Hematopoietic multipotent progenitor cell treated with erythropoietin and hydrocortisone succinate and interleukin-3 and kit ligand, for 8 days (in vitro differentiated cells): Measurements from ENCODE around the gene TBXA2R.
"Not testable (repeated sequence)": the region's sequence is repeated elsewhere in the genome, so short reads cannot be mapped to it uniquely, and the experiment has no call there.

Experiments used
- DNase-seq: peaks from one replicate; pipeline ENCODE4 v3.0.0-alpha.2; 2015

TBXA2R gene

DNA sequence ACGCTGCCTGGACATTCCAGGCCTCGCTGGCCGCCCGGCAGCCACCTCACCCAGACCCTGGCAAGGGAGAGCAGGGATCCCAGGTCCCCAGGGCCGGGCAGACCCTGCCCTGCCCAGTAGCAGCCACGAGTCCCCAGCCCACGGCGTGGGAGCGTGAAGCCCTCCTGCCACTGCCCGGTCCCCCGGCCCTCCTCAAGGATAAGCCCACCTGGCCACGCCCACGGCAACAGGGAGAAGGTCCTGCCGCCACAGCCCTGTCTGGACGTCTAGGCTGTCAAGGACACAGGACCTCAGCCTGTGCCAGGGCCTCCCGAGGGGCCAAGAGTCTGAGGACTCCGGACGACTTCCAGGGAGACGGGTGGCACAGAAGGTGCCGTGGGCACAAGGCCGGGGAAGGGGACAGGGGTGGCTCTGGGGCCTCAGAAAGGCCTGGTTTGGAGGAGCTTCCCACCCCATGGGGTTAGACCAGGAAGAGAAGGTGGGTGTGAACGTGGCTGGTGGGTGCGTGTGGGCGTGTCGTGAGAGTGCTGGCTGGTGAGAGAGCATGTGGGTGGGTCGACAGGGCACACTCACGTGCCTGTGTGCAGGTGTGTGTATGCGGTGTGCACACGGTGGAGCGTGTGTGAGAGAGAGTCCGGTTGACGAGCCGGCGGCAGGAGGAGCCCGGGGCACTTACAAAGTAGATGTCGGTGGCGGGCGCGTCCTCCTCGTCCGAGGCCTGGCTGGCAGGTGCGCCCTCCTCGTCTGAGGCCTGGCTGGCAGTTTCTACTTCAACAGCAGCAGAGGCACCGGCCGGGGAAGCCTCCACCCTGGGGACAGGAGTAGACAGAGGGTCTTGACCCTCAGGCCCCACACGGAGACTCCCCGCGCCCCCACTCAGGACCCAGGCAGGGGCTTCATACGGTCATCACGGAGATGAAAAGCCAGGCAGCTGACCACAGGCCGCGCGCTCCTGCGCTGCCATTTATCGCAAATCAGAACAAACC is 31.8 kb upstream of the TBXA2R start:
- no peak for DNase-seq

DNA sequence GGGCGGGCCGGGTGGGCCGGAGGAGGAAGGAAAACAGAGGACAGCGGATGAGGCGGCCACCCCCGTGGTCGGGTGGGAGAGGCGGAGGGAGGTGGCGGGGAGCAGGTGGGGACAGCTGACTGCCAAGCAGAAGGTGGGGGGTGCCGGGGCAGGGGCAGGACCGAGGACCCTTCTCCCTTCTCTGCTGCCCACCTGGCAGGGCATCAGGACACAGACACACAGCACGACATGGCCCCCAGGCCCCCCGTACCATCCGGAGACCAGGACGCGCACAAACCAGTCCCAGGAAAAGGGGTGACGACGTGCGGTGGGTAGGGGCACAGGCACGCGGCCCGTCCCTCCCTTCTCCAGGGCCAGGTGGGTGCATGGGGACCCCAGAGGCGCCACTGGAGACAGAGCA is 30.9 kb upstream of the TBXA2R start:
- DNase-seq = no peak

DNA sequence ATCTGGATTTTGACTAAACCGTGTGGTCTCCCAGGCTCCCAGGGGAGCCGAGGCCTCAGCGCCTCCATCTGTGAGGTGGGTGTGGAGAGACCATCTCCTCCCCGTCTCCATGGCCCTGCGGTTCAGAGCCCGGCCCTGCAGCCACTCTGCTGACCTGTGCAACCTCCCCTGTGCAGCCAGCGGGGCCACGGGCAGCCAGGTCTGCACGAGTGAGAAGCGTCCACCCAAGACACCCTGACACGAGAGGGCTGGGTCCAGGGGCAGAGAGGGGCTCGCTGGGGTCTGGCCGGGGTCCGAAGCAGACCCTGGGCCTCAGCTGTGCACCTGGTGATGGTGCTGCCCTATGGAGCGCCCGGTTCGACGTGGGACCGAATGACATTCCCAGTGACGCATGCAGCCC is 30.3 kb upstream of the TBXA2R start:
- no peak for DNase-seq

DNA sequence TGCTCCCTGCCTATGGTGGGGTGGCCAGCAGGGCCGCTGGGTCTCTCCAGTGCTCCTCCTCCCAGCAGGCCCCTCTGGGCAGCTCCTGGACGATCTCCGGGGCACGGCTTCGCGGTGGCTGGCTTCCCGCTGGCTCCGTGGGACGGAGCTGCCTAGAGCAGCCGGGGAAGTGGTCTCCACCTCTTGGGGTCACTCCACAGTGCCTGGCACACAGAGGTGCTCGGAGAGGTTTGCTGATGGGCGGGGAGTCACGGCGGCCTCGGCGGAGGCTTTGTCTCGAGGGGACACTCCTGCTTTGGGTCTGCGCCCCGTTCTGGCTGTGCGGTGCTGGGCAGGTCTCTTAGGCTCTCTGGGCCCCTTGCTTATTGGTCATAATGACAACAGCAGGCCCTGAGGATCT is 29.8 kb upstream of the TBXA2R start:
- no peak for DNase-seq

DNA sequence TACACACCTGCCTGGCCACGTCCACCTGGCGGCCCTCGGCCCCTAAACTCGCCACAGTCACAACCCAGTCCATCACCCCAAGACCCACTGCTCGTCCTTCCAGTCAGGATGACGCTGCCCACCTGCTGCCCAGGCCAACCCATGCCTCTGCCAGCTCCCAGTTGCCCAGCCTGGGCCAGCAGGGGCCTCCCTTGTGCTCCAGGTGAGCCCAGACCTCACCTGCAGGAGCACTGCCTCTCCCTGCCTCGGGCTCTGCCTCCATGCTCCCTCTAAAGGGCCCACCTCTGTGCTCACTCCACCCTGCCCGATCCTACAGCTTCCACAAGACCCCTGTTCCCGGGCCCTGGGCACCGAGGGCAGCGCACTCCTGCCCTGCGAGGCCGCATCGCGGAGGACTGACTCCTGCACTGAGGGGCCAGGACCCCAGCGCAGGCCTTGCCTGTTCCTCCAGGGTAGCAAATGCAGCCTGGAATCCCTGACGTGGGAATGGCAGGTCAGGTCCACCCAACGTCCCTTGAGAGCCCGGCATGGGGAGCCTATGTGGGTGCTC is 27.9 kb upstream of the TBXA2R start:
- DNase-seq = no peak

DNA sequence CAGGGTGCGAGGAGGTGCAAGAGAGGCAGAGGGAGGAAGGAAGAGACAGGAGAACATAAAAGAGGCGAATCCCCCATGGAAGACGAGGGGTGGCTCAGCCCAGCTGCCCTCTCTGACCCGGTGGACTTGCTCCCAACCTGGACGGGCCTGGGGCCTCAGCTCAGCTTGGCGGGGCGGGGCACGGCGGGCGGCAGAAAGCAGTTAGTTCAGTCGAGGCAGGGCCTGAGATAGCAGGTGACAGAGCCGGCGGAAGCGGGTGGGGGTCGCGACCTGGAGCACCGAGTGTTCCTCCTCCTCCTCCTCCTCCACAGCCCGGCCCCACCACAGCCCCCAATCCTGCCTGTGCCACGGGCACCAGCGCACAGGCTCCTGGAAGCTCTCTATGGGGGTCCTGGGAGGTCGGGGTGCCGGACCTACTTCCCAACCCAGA is 26.9 kb upstream of the TBXA2R start:
- no peak for DNase-seq

DNA sequence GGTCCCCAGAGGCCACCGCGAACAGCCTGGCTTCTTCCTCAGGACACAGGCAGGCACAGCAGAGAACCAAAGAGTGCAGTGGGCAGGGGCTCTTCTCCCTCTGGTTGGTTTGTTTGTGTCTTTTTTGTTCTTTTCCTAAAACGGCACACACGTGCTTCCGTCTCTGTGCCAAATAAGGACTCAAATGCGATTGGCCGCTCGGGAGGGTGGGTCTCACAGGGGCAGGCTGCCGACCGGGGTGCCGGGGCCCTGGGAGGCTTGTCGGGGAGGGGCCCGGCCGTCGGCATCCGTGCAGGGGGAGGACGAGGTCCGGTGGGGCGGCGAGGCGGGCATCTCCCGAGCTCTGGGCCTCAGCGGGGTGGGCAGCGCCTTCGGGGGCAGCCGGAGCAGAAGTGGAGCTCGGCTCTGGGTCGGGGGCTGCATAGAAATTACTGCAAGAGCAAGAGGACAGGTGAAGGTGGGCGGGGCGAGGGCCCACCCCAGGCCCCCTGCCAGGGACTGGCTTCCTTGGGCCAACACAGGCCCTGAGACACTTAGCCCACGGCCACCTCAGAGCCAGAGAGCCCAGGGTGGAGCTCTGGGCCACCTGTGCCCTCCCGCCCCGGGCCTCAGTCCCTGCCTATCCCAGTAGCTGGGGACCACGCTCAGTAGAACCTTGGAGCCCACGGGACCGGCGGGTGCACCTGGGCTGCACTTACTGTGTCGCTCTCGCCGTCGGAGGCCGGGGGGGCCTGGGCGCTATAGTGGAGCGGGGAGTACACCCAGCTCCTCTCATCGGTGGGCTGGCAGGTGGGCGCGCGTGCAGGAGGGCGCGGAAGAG is 26.3 kb upstream of the TBXA2R start:
- no peak for DNase-seq

DNA sequence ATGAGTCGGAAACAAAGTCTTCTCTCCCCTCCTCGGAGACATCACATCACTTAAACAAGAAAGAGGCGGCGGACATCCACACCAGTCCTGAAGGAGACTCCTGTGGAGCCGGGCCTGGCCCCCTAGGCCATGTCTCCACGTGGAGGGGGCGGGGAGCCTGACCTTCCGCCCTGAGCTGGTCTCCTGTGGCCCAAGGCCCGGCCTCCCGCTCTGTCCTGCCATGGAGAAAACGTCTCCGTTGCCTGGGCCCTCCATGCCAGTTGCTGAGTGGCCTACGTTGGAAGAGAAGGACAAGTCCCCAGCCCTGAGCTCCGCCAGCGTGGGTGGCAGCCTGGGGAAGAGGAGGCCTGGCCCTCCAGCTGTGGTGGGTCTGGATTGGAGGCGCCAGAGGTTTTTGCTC is 25.4 kb upstream of the TBXA2R start:
- no peak for DNase-seq

DNA sequence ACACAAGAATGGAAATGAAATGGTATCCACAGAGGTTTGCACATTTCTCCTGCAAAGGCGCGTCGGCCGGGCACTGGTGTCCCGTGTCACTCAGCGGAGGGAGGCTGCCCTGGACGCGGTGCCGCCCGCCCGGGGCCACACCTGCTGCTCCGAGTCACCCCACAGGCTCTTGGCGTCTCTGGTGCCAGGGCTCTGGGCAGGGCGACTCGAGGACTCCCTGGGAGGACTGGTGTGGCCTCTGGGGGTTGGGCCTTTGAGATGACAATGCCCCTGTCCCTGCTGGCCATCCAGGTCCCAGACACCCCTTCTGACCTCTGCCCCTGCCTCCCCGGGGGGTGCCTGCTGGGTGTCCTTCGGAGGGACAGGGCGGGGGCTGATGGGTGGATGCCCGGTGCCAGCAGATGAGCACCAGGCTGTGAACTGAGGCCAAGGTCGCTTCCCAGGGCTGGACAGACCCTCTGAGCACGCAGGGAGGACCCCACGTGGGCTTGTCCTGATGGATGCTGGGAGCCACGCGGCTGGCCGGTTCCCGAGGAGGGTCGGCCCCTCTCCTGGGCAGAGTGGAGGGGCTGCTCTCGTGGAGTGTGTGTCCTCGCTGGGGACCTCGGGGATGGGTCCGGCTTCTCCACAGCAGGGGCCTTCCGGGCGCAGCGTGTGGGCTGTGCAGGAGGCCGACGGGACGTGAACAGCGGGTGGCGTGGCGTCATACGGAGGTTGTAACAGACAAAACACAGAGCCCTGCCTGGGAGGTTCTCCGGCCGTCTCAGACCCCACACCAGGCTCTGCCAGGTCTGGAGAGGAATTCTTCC is 24.6 kb upstream of the TBXA2R start:
- DNase-seq = no peak

DNA sequence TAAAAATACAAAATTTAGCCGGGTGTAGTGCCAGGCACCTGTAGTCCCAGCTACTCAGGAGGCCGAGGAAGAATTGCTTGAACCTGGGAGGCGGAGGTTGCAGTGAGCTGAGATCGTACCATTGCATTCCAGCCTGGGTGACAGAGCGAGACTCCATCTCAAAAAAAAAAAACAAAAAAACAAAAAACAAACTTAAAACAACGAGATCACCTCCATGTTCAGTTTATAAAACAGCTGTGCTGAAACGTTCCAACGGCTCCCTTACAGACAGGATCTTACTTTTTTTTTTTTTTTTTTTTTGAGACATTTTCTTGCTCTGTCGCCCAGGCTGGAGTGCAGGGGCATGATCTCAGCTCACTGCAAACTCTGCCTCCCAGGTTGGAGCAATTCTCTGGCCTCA is 22.1 kb upstream of the TBXA2R start:
- not testable (repeated sequence) for DNase-seq

DNA sequence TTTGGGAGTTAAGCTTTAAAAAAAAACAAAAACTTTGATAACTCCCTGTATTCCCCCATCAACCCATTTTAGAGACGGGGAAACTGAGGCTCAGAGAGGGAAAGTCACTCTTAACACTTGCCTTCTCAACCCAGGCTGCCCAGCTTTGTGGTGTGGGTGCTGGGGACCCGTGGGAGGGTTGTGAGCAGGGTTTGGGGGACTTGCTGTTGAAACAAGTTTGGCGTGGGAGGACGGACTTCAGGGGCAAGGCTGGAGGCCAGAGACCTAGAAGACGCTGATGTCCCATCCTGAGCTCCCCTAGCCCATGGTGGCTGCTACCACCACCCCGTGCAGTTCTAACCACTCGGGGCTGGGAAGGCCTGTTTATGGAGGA is 20.7 kb upstream of the TBXA2R start:
- DNase-seq = no peak

DNA sequence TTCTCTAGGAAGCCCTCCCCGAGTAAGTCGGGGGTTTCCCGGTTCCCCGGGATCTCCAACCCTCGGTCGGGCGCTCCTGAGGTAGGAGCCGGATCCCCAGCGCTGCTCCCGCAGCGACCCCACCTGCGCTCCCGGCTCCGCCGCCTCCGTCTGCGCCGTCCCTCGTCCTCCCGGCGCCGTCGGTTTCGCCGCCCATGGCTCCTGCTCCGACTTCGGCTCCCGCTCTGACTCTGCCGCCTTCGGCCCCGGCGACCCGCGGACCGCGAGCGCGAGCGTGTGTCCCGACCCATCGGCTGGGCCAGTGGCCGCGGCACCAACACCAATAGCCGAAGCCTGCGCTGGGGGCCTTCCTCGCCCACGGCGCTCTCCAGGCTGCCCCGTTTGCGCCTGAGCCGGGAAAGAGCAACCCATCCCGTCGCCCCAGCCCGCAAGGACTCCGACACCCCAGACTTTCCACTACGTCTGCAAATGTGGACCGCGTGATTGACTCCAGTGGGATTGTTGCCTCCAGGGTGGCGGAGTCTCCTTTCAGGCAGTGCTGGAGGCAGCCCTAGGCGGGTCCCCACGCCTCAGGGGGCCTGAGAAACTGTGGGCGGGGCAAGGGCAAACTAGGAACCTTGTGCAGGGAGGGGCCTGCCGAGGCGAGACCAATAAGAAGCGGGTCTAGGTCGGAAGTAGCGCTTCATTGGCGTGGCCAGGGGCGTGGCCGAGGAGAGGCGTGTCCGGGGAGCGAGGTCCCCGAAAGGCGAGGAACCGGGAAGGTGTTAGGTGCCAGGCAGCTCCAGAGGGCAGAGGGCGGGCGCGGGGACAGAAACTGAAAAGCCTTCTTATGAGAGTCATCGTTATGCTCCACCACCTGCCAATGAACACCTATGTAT is 20.0 kb upstream of the TBXA2R start, which contains the start of gene CACTIN:
Gene CACTIN, minus strand, starts transcription at position 318 of the 878 bp plus-strand sequence. Its CDS starts 28 bp downstream, at position 290.
- DNase-seq = peak; percentile 99

DNA sequence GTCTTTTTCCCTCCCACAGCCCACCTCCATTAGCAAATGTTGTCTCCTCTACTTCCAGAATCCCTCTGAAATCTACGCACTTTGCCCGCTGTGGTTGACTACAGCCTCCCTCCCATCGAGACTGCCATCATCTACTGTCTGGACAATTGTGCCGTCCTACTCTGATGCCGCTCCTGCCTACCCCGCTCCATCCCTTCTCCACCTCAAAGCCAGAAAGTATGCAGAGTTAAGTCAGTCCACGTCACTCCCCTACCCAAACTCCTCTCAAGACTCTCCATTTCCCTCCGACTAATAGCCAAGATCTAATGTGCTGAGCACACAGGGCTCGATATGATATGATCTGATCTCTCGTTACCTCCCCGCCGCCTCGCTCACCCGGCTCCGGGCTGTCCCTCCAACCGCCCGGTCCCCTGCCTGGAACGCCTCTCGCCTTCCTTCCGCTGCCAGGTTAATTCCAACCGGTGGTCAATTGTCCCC is 19.4 kb upstream of the TBXA2R start:
- DNase-seq = peak; percentile 43

DNA sequence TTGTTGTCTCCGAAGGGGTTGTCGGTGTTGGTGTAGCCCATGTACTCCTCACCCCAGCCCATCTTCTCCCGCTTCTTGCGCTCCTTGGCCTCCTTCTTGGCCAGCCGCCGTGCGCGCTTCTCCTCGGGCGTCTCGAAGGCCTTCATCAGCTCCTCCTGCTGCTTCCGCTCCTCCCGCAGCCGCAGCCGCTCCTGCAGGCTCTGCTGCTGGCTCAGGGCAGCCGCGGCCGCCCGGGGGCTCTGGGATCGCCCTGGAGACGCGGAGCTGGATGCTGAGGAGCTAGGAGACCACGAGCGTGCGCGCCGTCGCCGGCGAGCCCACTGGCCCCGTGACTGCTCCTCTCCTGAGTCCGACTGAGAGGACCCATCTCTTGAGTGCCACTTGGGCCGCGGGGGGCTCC is 17.0 kb upstream of the TBXA2R start:
- no peak for DNase-seq

DNA sequence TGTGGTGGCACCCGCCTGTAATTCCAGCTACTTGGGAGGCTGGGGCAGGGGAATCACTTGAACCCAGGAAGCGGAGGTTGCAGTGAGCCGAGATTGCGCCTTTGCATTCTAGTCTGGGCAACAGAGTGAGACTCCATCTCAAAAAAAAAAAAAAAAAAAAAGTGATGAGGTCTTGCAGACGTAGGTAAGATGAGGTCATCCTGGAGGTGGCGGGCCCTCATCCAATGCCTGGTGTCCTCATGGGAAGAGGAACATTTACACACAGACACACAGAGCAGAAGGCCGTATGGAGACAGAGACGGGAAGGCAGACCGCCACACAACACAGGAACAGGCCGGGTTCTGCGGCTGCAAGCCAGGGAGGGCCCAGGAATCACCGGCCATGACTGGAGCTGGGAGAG is 15.5 kb upstream of the TBXA2R start:
- no peak for DNase-seq

DNA sequence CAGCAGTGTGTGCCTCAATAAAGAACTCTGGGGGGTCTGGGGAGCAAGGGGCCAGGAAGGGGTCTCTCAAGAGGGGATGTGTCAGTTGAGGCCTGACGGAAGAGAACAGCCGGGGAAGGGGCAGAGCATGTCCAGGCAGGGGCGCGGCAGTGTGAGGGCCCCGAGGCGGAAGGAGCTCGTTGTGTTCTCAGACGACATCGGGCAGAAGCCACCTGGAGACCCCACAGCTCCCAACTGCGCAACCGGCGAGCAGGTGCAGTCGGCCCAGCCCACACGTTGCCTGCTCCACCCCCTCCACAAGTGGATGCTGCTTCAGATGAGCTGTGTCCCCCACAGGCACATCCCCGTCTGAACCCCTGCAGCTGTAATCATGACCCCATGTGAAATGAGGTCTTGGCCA is 15.0 kb upstream of the TBXA2R start:
- DNase-seq = no peak

DNA sequence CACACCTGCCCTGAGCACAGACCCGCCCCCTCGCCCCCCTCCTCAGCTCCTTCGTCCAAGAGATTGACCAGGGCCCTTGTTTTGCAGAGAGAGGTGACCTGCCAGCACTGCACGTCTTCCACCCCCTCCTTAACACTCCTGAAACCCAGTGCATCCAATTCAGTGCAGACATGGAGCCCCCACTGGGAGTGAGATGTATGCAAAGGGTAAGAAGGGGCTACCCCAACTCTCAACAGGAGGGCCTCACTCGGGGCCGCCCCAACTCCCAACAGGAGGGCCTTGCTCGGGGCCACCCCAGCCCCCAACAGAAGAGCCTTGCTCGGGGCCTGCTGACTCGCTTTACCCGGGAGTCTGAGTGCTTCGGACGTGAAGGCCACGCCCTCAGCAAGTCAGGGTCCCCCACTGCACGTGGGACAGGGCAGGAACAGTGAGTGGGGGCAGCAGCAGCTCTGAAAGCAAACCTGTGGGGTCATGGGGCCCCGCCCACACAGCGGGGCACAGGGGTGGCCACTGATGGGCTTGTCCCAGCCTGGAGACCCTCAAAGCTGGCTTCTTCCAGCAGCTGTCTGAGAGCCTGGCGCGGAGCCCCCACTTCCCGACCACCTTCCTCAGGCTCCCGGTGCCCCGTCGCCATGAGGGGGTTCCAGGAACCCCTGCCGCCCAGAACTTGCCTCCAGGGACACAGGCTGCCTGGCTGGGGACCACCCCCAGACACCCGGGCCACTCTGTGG is 14.3 kb upstream of the TBXA2R start:
- DNase-seq = no peak

DNA sequence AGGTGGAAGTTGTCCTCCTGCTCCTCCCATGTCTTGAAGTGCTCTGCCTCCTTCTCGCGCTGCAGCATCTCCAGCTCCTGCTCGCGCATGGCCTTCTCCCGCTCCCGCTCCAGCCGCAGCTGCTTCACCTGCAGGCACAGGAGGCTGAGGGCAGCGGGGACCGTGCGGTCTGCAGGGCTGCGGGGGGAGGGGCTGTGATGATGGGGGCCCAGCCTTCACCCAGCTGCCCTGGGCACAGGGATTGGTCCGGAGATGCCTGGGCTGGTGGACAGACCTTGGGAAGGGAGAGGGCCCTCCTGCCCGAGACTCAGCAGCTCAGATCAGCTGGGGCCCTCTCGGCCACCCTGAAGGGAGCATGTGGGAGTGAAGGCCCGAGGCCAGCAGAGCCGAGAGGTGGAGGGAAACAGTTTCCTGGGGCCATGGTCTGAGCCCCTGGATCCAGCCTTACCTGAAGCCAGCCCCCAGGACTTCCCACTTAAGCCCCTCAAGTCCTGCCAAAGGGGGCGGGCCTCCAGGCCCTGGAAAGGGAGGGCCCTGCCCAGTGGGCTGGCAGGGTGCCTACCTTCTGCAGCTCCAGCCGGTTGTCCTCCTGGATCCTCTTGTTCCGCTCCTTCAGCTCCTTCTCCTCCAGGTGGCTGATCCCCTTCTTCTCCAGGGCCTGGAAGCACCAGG is 13.6 kb upstream of the TBXA2R start:
- DNase-seq = no peak

DNA sequence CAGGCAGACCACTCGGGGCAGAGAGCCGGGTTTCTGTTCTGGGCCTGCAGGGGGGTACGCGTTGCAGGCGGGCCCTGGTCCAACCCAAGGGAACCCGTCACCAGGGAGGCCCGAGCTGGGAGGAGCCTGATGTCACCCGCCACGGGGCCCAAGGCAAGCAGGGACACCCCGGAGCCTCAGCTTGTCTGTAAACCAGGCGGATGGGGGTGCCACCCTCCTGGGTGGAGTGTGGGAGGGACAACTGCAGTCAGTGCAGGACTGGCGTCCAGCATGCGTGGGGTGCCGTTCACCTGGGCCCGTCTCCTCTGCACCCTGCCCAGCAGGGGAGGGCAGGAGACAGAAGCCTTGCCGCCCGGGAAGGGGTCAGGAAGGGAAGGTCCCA is 12.9 kb upstream of the TBXA2R start:
- DNase-seq = no peak
